Skin epidermis (tissue), 12 donors: ENCODE data around the gene MYO7A.

Source experiments
- H3K27ac ChIP-seq, 21 experiments: fragments of 200-600 bp; sonication (generic) in 11 of 21; one replicate each; pipeline ENCODE4 v1.5.0; 2020; ENCODE audit warnings: mild to moderate bottlenecking in 3 of 21, inconsistent platforms in 2 of 21, moderate library complexity in 2 of 21
- H3K4me3 ChIP-seq, 7 experiments: fragments of 200-600 bp; sonication (generic) in 2 of 7; one replicate each; pipeline ENCODE4 v1.5.0; 2020; ENCODE audit warnings: inconsistent platforms in 2 of 7, mild to moderate bottlenecking in 2 of 7, moderate library complexity in 1 of 7

The MYO7A gene

GRCh38 chr11:77108436-77108835 lies 19.6 kb upstream of the MYO7A start:
- H3K4me3 ChIP-seq, result no peak overlapping the region
- no peak overlapping the region for H3K27ac ChIP-seq

- H3K27ac ChIP-seq, result no peak overlapping the region
- no peak overlapping the region for H3K4me3 ChIP-seq
Observed at GRCh38 chr11:77109236-77110019, 18.6 kb upstream of the MYO7A start.

GRCh38 chr11:77110836-77111235 lies 17.2 kb upstream of the MYO7A start:
- H3K4me3 ChIP-seq, result no peak overlapping the region
- H3K27ac ChIP-seq, result no peak overlapping the region

DNA sequence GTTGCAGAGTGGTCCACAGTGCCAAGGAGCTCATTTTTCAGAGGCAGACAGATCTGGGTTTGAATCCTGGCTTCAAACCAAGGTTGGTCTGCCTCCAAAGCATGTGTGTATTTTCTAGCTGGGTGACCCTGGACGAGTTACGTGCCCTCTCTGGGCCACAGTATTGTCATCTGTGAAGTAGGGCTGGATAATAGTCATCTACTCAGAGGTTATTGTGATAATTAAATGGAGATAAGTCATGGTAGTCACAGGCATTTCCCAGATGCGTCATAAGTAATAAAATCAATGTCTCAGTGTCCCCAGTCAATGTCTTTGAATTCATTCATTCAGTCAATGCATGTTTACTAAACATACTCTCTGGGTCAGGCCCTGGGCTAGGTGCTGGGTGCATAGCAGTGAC lies 16.8 kb upstream of the MYO7A start:
- no peak overlapping the region for H3K4me3 ChIP-seq
- H3K27ac ChIP-seq, result no peak overlapping the region

DNA sequence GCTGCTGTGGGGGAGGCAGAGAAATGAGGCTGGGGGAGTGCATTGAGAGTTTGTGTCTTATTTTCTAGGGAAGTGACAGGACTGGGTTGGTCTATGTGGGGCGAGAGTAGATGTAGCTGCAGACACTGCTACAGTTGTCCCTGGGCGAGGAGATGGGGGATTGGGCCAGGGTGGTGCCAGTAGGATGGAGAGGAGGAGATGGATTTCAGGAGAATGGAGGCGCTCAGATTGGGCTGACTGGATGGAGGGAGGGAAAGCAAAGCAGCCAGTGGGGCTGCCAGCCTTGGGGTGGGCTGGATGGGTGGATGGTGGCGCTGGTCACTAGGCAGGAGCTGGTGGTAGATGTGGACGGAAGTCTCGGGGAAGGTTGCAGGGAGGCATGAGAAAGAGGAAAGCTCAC lies 16.1 kb upstream of the MYO7A start:
- no peak overlapping the region for H3K4me3 ChIP-seq
- H3K27ac ChIP-seq, result no peak overlapping the region

GRCh38 chr11:77112641-77113381 lies 15.2 kb upstream of the MYO7A start:
- no peak overlapping the region for H3K4me3 ChIP-seq
- H3K27ac ChIP-seq, result no peak overlapping the region

GRCh38 chr11:77113382-77114088 lies 14.5 kb upstream of the MYO7A start:
- H3K4me3 ChIP-seq, result no peak overlapping the region

GRCh38 chr11:77114089-77114463 lies 14.0 kb upstream of the MYO7A start:
- H3K4me3 ChIP-seq, result no peak overlapping the region
- no peak overlapping the region for H3K27ac ChIP-seq

More at GRCh38 chr11:77113382-77114088, 14.5 kb upstream of the MYO7A start:
- H3K27ac ChIP-seq, result no peak overlapping the region

DNA sequence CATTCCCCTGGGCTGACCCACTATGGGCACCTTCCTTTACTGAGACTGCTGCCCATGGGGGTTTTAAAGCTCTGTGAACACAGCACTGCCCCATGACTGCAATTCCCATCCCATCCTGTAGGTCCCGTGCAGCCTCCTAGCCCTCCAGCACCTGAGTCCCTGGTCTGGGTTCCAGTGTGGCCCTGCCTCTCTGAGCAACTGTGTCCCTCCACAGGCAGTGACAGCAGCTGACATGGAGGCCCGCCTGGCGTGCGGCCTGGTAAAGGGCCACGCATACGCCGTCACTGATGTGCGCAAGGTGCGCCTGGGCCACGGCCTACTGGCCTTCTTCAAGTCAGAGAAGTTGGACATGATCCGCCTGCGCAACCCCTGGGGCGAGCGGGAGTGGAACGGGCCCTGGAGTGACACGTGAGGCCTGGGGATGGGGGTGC lies 12.8 kb upstream of the MYO7A start:
- Histone ChIP-seq H3K4me3 (no peak overlapping the region), H3K27ac (no peak overlapping the region)

DNA sequence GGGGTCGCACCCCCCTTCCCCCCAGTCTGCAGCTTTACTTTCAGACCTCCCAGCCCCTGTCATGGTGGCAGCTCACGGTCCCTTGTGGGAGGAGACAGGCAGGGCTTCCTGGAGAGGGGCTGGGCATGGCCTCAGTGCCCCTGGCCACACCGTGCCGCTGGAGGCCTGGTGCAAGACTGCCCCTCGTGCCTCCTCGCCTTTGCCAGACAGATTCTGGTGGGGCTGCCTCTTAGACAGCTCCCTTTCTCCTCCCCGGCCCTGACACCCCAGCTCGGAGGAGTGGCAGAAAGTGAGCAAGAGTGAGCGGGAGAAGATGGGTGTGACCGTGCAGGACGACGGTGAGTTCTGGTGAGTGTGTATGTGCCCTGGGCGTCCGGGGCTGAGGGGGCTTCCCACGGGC lies 12.1 kb upstream of the MYO7A start:
- Histone ChIP-seq H3K4me3 (no peak overlapping the region), H3K27ac (no peak overlapping the region)

GRCh38 chr11:77117492-77117891 lies 10.6 kb upstream of the MYO7A start:
- H3K27ac ChIP-seq, result no peak overlapping the region
- no peak overlapping the region for H3K4me3 ChIP-seq

DNA sequence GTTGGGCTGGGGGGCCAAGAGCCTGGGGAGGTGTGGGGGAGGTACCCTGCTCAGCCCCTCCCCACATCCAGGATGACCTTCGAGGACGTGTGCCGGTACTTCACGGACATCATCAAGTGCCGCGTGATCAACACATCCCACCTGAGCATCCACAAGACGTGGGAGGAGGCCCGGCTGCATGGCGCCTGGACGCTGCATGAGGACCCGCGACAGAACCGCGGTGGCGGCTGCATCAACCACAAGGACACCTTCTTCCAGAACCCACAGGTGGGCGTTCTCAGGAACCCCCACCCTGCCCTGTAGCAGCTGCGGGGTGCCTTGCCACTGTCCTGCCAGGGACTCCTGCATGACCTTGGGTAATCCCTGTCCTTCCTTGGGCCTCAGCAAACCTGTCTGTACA lies 10.0 kb upstream of the MYO7A start:
- Histone ChIP-seq H3K4me3 (no peak overlapping the region), H3K27ac (no peak overlapping the region)

DNA sequence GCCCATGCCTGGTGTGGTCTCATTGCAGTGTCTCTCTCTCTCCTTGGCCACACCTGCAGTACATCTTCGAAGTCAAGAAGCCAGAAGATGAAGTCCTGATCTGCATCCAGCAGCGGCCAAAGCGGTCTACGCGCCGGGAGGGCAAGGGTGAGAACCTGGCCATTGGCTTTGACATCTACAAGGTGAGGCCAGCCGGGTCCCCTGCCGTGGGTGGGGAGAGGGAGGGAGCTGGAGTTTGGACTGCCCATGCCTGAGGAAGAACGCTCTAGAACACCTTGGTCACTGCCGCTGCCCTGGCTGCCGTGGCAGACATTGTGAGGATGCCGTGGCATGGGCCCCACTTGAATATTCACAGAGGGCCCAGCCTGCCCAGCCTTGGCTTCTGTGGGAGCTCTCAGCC lies 9.1 kb upstream of the MYO7A start:
- H3K4me3 ChIP-seq, result no peak overlapping the region
- H3K27ac ChIP-seq, result no peak overlapping the region

DNA sequence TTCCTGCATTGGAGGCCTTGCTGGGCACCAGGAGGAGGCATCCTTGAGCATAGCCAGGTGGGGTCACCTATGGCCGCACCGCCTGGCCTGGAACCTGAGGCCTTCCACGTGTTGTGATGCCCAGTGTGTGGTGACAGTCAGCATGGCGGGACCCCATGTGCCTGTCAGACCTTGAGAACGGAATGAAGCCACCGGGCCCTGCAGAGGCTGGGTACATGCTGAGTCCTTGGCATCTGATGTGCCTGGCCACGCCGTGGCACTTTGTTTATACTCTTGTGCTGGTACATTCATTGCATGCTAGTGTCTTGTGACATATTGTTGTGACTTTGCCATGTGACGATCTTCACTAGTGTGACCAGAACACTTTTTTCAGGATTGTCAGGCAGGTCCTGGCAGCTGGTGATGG lies 8.5 kb upstream of the MYO7A start:
- H3K27ac ChIP-seq, result no peak overlapping the region
- no peak overlapping the region for H3K4me3 ChIP-seq

DNA sequence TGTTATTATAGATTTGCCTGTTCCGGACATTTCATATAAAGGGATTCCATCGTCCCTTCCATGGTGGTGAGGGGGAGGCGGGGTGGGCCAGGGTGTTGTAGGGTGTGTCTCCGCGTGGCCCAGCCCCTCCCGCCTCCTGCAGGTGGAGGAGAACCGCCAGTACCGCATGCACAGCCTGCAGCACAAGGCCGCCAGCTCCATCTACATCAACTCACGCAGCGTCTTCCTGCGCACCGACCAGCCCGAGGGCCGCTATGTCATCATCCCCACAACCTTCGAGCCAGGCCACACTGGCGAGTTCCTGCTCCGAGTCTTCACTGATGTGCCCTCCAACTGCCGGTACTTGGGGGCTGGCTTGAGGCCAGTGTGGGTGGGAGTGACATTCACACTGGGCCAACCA lies 7.5 kb upstream of the MYO7A start:
- Histone ChIP-seq H3K4me3 (no peak overlapping the region), H3K27ac (no peak overlapping the region)

DNA sequence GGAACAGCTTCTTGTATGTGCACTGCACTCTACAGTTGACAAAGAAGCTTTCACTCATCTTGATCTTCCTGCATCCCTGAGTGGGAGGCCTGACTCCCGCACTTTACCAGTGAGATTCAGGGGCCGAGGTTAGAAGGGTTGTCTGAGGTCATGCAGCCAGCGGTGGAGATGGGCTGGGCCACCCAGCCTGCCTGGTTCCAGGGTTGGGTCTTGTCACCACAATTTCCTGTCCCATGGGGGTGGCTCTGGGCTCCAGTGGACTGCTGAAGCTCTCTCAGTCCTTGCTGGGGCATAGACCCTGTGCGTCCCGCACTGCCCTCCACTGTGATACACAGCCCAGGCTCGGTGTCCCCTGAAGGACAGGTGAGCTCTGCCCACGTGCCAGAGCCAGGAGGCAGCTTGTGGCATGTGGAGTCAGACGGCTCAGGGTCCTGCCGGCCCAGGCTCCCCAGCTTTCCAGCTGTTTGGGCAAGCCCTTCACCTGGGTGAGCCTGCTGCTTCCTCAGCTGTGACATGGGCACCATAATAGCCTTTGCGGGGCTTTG lies 6.9 kb upstream of the MYO7A start:
- Histone ChIP-seq H3K4me3 (no peak overlapping the region), H3K27ac (no peak overlapping the region)

DNA sequence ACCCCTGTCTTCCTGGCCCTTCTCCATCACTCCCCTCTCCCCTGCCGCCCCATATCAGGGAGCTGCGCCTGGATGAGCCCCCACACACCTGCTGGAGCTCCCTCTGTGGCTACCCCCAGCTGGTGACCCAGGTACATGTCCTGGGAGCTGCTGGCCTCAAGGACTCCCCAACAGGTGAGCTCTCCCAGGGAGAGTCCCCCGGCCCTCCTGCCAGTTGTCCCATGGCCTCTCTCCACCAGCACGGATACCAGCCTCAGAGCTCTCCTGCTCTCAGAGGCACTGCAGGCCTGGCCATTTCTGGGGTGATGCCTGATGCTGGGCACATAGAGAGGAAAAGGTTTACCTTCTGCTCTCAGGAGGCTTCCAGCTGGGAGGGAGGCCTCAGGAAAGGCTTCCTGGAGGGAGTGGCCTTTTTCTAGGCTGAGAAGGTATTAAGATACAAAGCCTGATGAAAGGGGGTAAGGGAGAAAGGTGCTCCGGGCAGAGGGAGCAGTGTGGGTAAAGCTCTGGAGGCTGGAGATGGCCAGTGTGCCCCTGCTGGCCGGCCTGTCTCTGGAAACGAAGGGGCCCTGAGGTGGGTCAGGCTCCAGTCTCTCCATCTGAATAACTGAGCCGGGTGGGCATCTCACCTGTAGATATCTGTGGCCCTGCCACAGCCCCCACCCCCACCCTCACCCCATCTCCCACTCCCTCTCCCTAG lies 6.0 kb upstream of the MYO7A start:
- H3K4me3 ChIP-seq, result no peak overlapping the region
- no peak overlapping the region for H3K27ac ChIP-seq

GRCh38 chr11:77122576-77123212 lies 5.4 kb upstream of the MYO7A start:
- no peak overlapping the region for H3K4me3 ChIP-seq
- no peak overlapping the region for H3K27ac ChIP-seq

DNA sequence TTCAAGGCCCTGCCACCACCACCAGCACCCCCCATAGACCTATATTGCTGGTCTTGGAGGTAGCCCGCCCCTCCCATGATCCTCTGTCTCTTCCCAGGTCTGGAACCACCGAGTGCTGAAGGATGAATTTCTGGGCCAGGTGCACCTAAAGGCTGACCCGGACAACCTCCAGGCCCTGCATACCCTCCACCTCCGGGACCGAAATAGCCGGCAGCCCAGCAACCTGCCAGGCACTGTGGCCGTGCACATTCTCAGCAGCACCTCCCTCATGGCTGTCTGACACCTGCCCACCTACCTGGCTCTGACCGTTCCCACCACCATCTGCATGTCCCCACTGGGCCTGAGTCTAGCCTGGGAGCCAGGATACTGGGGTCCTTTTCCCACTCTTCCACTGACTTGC lies 4.5 kb upstream of the MYO7A start:
- no peak overlapping the region for H3K4me3 ChIP-seq
- H3K27ac ChIP-seq, result no peak overlapping the region

GRCh38 chr11:77124041-77124440 lies 4.0 kb upstream of the MYO7A start:
- H3K4me3 ChIP-seq, result no peak overlapping the region
- H3K27ac ChIP-seq, result no peak overlapping the region
